GM13977 (cell line): ENCODE results near the gene IGF2R.
"Not testable (repeated sequence)": the region's sequence is repeated elsewhere in the genome, so short reads cannot be mapped to it uniquely, and the experiment has no call there.

ENCODE experiments used
- DNase-seq: peaks from one replicate; pipeline ENCODE4 v3.0.0; 2012; ENCODE audit warnings: low spot score
- CTCF ChIP-seq: IDR thresholded peaks from 2 replicates; pipeline ENCODE4 v1.5.1; 2012; ENCODE audit warnings: mild to moderate bottlenecking, control low read depth; ENCODE audit not compliant: insufficient read depth; ENCODE audit errors: extremely low read depth, missing control alignments
- in situ Hi-C: fragments of 300-500 bp; cut with MboI; formaldehyde crosslinking; loops from one replicate; pipeline ENCODE4 v1.12.0; 2022; ENCODE audit warnings: low sequenced_read_pairs, low pct_unique_long_range_greater_than_20kb, mixed read lengths, inconsistent platforms; ENCODE audit not compliant: unreplicated experiment

IGF2R gene

DNA sequence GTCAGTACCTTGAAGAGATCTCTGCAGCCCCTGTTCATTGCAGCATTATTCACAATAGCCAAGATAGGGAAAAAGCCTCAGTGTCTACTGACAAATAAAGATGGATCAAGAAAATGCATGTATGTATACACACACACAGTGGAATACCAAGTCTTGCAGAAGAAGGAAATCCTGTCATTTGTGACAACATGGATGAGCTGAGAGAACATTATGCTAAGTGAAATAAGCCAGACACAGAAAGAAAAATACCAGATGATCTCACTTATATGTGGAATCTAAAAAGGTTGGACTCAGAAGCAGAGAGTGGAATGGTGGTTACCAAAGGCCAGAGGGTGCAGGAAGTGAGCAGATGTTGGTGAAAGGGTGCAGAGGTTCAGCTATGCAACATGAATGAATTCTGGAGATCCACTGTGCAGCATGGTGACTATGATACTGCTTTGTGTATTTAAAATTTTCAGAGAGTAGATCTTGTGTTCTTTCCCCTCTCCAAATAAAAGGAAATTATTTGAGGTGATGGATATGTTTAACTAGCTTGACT lies 141.8 kb downstream of the IGF2R start:
- in situ Hi-C loops: no loop called here
- no peak for DNase-seq
- TF ChIP-seq CTCF: no peak

DNA sequence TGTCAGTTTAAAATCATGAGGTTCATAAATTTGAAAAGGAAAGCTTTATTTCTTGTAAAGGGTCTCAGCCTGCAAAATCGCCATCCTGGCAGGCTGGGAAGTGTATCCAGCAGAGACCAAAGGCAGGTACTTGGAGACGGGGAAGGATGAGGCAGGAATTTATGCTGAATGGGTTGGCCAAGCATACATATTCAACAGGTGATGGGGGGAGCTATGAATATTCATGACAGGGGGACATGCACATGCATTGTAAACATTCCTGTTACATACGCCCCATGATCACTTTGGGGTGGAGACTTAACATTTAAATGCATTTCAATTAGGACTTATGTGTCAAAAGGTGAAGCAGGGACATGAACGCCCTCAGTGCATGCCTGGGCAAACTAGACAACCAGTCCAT lies 142.9 kb downstream of the IGF2R start:
- TF ChIP-seq CTCF: no peak
- in situ Hi-C loops: no loop called here
- no peak for DNase-seq

DNA sequence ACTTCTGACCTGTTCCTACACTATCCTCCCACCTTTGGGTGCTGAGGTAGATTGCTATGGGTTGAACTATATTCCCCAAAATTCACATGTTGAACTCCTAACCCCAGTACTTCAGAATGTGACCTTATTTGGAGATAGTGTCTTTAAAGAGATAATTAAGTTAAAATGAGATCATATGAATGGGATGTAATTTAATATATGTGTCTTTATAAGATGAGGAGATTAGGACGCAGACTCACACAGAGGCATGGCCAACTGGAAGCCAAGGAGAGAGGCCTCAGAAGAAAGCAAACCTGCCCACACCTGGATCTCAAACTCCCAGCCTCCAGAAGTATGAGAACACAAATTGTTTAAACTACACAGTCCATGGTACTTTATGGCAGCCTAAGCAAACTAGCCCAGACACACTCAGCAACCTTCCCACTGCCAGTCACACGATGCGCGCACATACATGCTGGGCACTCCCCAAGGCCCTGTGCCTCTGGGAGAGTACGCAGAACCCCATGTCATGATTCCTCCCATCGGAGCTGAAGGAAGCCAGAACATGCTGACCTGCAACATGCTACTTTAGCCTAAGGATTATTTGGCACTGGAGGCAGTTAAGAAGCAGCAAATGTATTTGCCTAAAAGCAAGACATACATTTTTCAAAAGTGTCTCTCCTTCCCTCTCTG lies 143.9 kb downstream of the IGF2R start:
- in situ Hi-C loops: no loop called here
- DNase-seq: no peak
- no peak for TF ChIP-seq CTCF

- in situ Hi-C loops, DNase-seq: not testable (repeated sequence)
These were observed 145.7 kb downstream of the IGF2R start for GRCh38 chr6:160114536-160114935.

GRCh38 chr6:160115421-160115820 lies 146.5 kb downstream of the IGF2R start:
- no peak for DNase-seq
- in situ Hi-C loops: no loop called here
- TF ChIP-seq CTCF: no peak

GRCh38 chr6:160116411-160116810 lies 147.5 kb downstream of the IGF2R start:
- in situ Hi-C loops: no loop called here

More at GRCh38 chr6:160116411-160116810, 147.5 kb downstream of the IGF2R start:
- no peak for DNase-seq
- TF ChIP-seq CTCF: no peak
